H9 (cell line): ENCODE data around the gene ITGA1. TPM values are rescaled to one million over a fixed set of nuclear protein-coding genes. Genes with fewer than 3 reads are reported as not detected.

Source experiments
- DNase-seq: peaks from one replicate; pipeline ENCODE4 v3.0.0-alpha.2; 2017
- H2AFZ ChIP-seq: one replicate; pipeline ENCODE4 v1.6.1; 2013; ENCODE audit warnings: mild to moderate bottlenecking, low read length, control low read depth, moderate library complexity
- H2AK5ac ChIP-seq: 2 replicates; pipeline ENCODE4 v1.6.1; 2013; ENCODE audit warnings: low read length, control low read depth, mixed read lengths; ENCODE audit not compliant: insufficient read length
- H2BK120ac ChIP-seq: one replicate; pipeline ENCODE4 v1.6.1; 2013; ENCODE audit warnings: low read depth, mild to moderate bottlenecking, low read length, control low read depth, inconsistent platforms; ENCODE audit not compliant: poor library complexity, severe bottlenecking
- H2BK12ac ChIP-seq: 2 replicates; pipeline ENCODE4 v1.6.1; 2013; ENCODE audit warnings: low read length, control low read depth, mixed read lengths, low read depth; ENCODE audit not compliant: insufficient read length
- H2BK15ac ChIP-seq: 2 replicates; pipeline ENCODE4 v1.6.1; 2013; ENCODE audit warnings: low read depth, low read length, control low read depth
- H2BK20ac ChIP-seq: one replicate; pipeline ENCODE4 v1.6.1; 2013; ENCODE audit warnings: low read depth, mild to moderate bottlenecking, low read length, control low read depth, inconsistent platforms; ENCODE audit not compliant: poor library complexity, severe bottlenecking
- H2BK5ac ChIP-seq: 2 replicates; pipeline ENCODE4 v1.6.1; 2013; ENCODE audit warnings: low read length, control low read depth, mixed read lengths; ENCODE audit not compliant: insufficient read length
- H3K14ac ChIP-seq: 2 replicates; pipeline ENCODE4 v1.6.1; 2013; ENCODE audit warnings: low read length, control low read depth; ENCODE audit not compliant: insufficient read depth
- H3K18ac ChIP-seq: 2 replicates; pipeline ENCODE4 v1.6.1; 2013; ENCODE audit warnings: low read depth, mild to moderate bottlenecking, mixed read lengths, low read length, control low read depth; ENCODE audit not compliant: insufficient read length
- H3K23ac ChIP-seq: 2 replicates; pipeline ENCODE4 v1.6.1; 2013; ENCODE audit warnings: low read length, control low read depth, mixed read lengths, low read depth; ENCODE audit not compliant: insufficient read length
- H3K23me2 ChIP-seq: 2 replicates; pipeline ENCODE4 v1.6.1; 2013; ENCODE audit warnings: low read depth, mild to moderate bottlenecking, mixed read lengths, low read length, control low read depth; ENCODE audit not compliant: insufficient read length, poor library complexity, severe bottlenecking
- H3K27ac ChIP-seq: 2 replicates; pipeline ENCODE4 v1.5.1; 2013; ENCODE audit warnings: low read length, control low read depth, mixed read lengths, low read depth; ENCODE audit not compliant: insufficient read length
- H3K27me3 ChIP-seq: 2 replicates; pipeline ENCODE4 v1.6.1; 2013; ENCODE audit warnings: low read length, control low read depth, inconsistent platforms; ENCODE audit not compliant: insufficient read depth
- H3K4ac ChIP-seq: 2 replicates; pipeline ENCODE4 v1.6.1; 2013; ENCODE audit warnings: low read depth, mild to moderate bottlenecking, control low read depth, inconsistent platforms, low read length, moderate library complexity
- H3K4me1 ChIP-seq: 2 replicates; pipeline ENCODE4 v1.6.1; 2013; ENCODE audit warnings: low read length, control low read depth, inconsistent platforms; ENCODE audit not compliant: insufficient read depth
- H3K4me2 ChIP-seq: 2 replicates; pipeline ENCODE4 v1.6.1; 2013; ENCODE audit warnings: low read length, control low read depth, mixed read lengths; ENCODE audit not compliant: insufficient read length, insufficient read depth
- H3K56ac ChIP-seq: 2 replicates; pipeline ENCODE4 v1.6.1; 2013; ENCODE audit warnings: low read depth, mild to moderate bottlenecking, mixed read lengths, low read length, control low read depth; ENCODE audit not compliant: insufficient read length
- H3K79me1 ChIP-seq: 2 replicates; pipeline ENCODE4 v1.6.1; 2013; ENCODE audit warnings: low read depth, mild to moderate bottlenecking, moderate library complexity, low read length, control low read depth, inconsistent platforms; ENCODE audit not compliant: insufficient read depth, poor library complexity, severe bottlenecking
- H3K79me2 ChIP-seq: 2 replicates; pipeline ENCODE4 v1.6.1; 2013; ENCODE audit warnings: low read length, control low read depth, inconsistent platforms; ENCODE audit not compliant: insufficient read depth
- H3K9ac ChIP-seq: 2 replicates; pipeline ENCODE4 v1.6.1; 2013; ENCODE audit warnings: low read length, control low read depth, mixed read lengths; ENCODE audit not compliant: insufficient read length; ENCODE audit errors: extremely low read depth
- H3K9me3 ChIP-seq: one replicate; pipeline ENCODE4 v1.6.1; 2013; ENCODE audit warnings: low read depth, low read length, inconsistent platforms; ENCODE audit not compliant: control insufficient read depth
- H3T11ph ChIP-seq: one replicate; pipeline ENCODE4 v1.6.1; 2013; ENCODE audit warnings: mild to moderate bottlenecking, low read length, control low read depth, inconsistent platforms
- H4K20me1 ChIP-seq: one replicate; pipeline ENCODE4 v1.6.1; 2013; ENCODE audit not compliant: control insufficient read depth, insufficient read length, insufficient read depth
- H4K5ac ChIP-seq: 2 replicates; pipeline ENCODE4 v1.6.1; 2013; ENCODE audit warnings: low read depth, mild to moderate bottlenecking, mixed read lengths, low read length, control low read depth; ENCODE audit not compliant: insufficient read length
- H4K8ac ChIP-seq: replicated peaks from 2 replicates; pipeline ENCODE4 v1.6.1; 2013; ENCODE audit warnings: low read length, control low read depth, mixed read lengths, low read depth; ENCODE audit not compliant: insufficient read length
- H4K91ac ChIP-seq: 2 replicates; pipeline ENCODE4 v1.6.1; 2013; ENCODE audit warnings: low read depth, mild to moderate bottlenecking, moderate library complexity, mixed read lengths, low read length, control low read depth; ENCODE audit not compliant: insufficient read length
- H3K27ac Mint-ChIP-seq, 3 experiments: 2 replicates in 2 of 3; 3 replicates in 1 of 3; pipeline ENCODE4 v1.8.0; 2020 to 2021; ENCODE audit warnings: mixed read lengths in 3 of 3, mild to moderate bottlenecking in 1 of 3, moderate library complexity in 1 of 3
- H3K27me3 Mint-ChIP-seq: 2 replicates; pipeline ENCODE4 v1.8.0; 2021; ENCODE audit warnings: low read depth, mild to moderate bottlenecking, moderate library complexity, mixed read lengths
- H3K36me3 Mint-ChIP-seq, 3 experiments: 2 replicates in 2 of 3; 3 replicates in 1 of 3; pipeline ENCODE4 v1.8.0; 2020 to 2021; ENCODE audit warnings: low read depth in 3 of 3, mixed read lengths in 3 of 3; ENCODE audit not compliant: insufficient read depth in 1 of 3
- H3K4me1 Mint-ChIP-seq, 2 experiments: 2 replicates each; pipeline ENCODE4 v1.8.0; 2020; ENCODE audit warnings: mixed read lengths in 2 of 2
- H3K4me3 Mint-ChIP-seq, 2 experiments: 2 replicates in 1 of 2; 3 replicates in 1 of 2; pipeline ENCODE4 v1.8.0; 2020 to 2021; ENCODE audit warnings: mild to moderate bottlenecking in 2 of 2, mixed read lengths in 2 of 2, moderate library complexity in 1 of 2
- H3K9me3 Mint-ChIP-seq, 2 experiments: 2 replicates in 1 of 2; 3 replicates in 1 of 2; pipeline ENCODE4 v1.8.0; 2020; ENCODE audit warnings: mild to moderate bottlenecking in 2 of 2, mixed read lengths in 2 of 2, moderate library complexity in 1 of 2
- CTCF ChIP-seq: fragments of 200-600 bp; sonication (generic); conservative IDR thresholded peaks from 3 replicates; pipeline ENCODE4 v1.8.0; 2021; ENCODE audit warnings: antibody characterized with exemption, mild to moderate bottlenecking
- WGBS: extraction: QIAGEN DNeasy Blood & Tissue Kit; methylation state at CpG from one replicate; pipeline ENCODE4 v1.1.7; 2013; ENCODE audit warnings: missing lambda C conversion rate, low lambda C conversion rate, mixed read lengths; ENCODE audit not compliant: insufficient read length; ENCODE audit errors: extremely low coverage; 5-methylcytosine and 5-hydroxymethylcytosine counted together
- total RNA-seq: library from RNA; stranded (reverse); gene quantifications from 2 replicates; pipeline ENCODE4 v1.2.1, GENCODE V29; 2021

The ITGA1 gene
- total RNA-seq, 1 experiment from 2014 or later, result 3.9 TPM

- Histone ChIP-seq H2BK5ac (no peak overlapping the region), H2AFZ (no peak overlapping the region), H3K56ac (no peak overlapping the region), H2BK20ac (no peak overlapping the region), H2BK12ac (no peak overlapping the region), H3K18ac (no peak overlapping the region), H3K9me3 (no peaks in the 10 kb centered on the region), H3K4me1 (no peaks in the 10 kb centered on the region), H2BK15ac (no peak overlapping the region), H2AK5ac (no peak overlapping the region), H4K20me1 (no peaks in the 10 kb centered on the region), H3T11ph (no peak overlapping the region), H4K91ac (no peak overlapping the region), H3K79me1 (no peaks in the 10 kb centered on the region), H4K8ac (no peak overlapping the region), H3K4me2 (no peak overlapping the region), H3K27ac (no peak overlapping the region), H3K14ac (no peak overlapping the region), H3K9ac (no peak overlapping the region), H3K27me3 (no peaks in the 10 kb centered on the region), H3K23me2 (no peaks in the 10 kb centered on the region), H4K5ac (no peak overlapping the region), H3K23ac (no peak overlapping the region), H3K79me2 (no peaks in the 10 kb centered on the region), H3K4ac (no peak overlapping the region), H2BK120ac (no peak overlapping the region)
- Mint-ChIP-seq H3K9me3 (no peaks in the 10 kb centered on the region), H3K27me3 (no peaks in the 10 kb centered on the region), H3K36me3 (no peaks in the 10 kb centered on the region), H3K4me1 (no peaks in the 10 kb centered on the region), H3K4me3 (no peak overlapping the region), H3K27ac (no peak overlapping the region; a peak in 1 of 7 replicates)
- no peak for DNase-seq
- no peak for TF ChIP-seq CTCF
- no CpG with 5 or more reads among the region's 5 CpGs for WGBS
These were observed 29.7 kb upstream of the ITGA1 start for GRCh38 chr5:52758014-52758413.
